Endothelial cell of umbilical vein (primary cell): Measurements from ENCODE around the gene CACNA1C. TPM values are rescaled to one million over a fixed set of nuclear protein-coding genes. Genes with fewer than 3 reads are reported as not detected.

Experiments
- BruUV-seq: library from RNA; stranded (reverse); fragments of 400-500 nt; replicated peaks from 2 replicates; lab custom pipeline; 2021; lab: Mats Ljungman, UMichigan
- CTCF ChIA-PET: fragments of 300-600, 350-600 bp; sonication (Branson Sonifier 250); formaldehyde crosslinking; loops from one replicate; lab custom pipeline; 2021; ENCODE audit warnings: antibody characterized with exemption, inconsistent platforms; lab: Charles Lee
- POLR2A ChIA-PET: fragments of 300-600, 350-600 bp; sonication (Branson Sonifier 250); formaldehyde crosslinking; loops from one replicate; lab custom pipeline; 2021; ENCODE audit warnings: antibody characterized with exemption, inconsistent platforms; lab: Charles Lee
- DNase-seq: peaks from one replicate; pipeline ENCODE4 v3.0.0-alpha.2; 2011; ENCODE audit warnings: low read depth, low spot score
- FAIRE-seq: peaks from 2 replicates; lab custom pipeline; 2011; peaks lifted over from hg19 to GRCh38; lab: Jason Lieb, UNC
- H2AFZ ChIP-seq: 2 replicates; pipeline ENCODE4 v1.6.0; 2012; ENCODE audit warnings: low read depth, low read length, control low read depth, inconsistent platforms
- H3K27ac ChIP-seq: 2 replicates; pipeline ENCODE4 v1.5.1; 2011; ENCODE audit warnings: low read depth, mild to moderate bottlenecking, control low read depth, low read length, moderate library complexity; ENCODE audit not compliant: insufficient read depth
- H3K27me3 ChIP-seq, 2 experiments: 2 replicates each; pipeline versions ENCODE4 v1.6.0 to v1.6.1; 2011; ENCODE audit warnings: low read length in 2 of 2, mixed read lengths in 1 of 2; ENCODE audit not compliant: control insufficient read depth in 2 of 2, insufficient read depth in 2 of 2
- H3K36me3 ChIP-seq, 2 experiments: 2 replicates in 1 of 2; 3 replicates in 1 of 2; pipeline ENCODE4 v1.5.1; 2011; ENCODE audit warnings: low read length in 2 of 2, mild to moderate bottlenecking in 1 of 2, moderate library complexity in 1 of 2; ENCODE audit not compliant: control insufficient read depth in 2 of 2, insufficient read depth in 2 of 2; ENCODE audit errors: extremely low read depth in 1 of 2
- H3K4me1 ChIP-seq: 3 replicates; pipeline ENCODE4 v1.5.1; 2011; ENCODE audit warnings: mild to moderate bottlenecking, low read length; ENCODE audit not compliant: control insufficient read depth, insufficient read depth; ENCODE audit errors: extremely low read depth
- H3K4me2 ChIP-seq: 2 replicates; pipeline ENCODE4 v1.6.1; 2011; ENCODE audit warnings: low read length, control low read depth, mixed read lengths; ENCODE audit not compliant: insufficient read depth
- H3K4me3 ChIP-seq, 3 experiments: fragments of 200-600 bp in 1 of 3; sonication (generic), shearing (Covaris generic) in 1 of 3; replicated peaks in 1 of 3; 2 replicates each; pipeline ENCODE4 v1.5.1; 2011 to 2016; ENCODE audit warnings: control low read depth in 3 of 3, low read length in 3 of 3, mild to moderate bottlenecking in 2 of 3, inconsistent platforms in 1 of 3, low read depth in 1 of 3, moderate library complexity in 1 of 3; ENCODE audit not compliant: insufficient read depth in 1 of 3
- H3K79me2 ChIP-seq: 2 replicates; pipeline ENCODE4 v1.6.0; 2012; ENCODE audit warnings: low read length, inconsistent platforms; ENCODE audit not compliant: control insufficient read depth, insufficient read depth
- H3K9ac ChIP-seq: replicated peaks from 2 replicates; pipeline ENCODE3; 2011; ENCODE audit warnings: low read length, control low read depth; ENCODE audit not compliant: insufficient read depth; ENCODE audit errors: extremely low read depth
- H3K9me1 ChIP-seq: replicated peaks from 3 replicates; pipeline ENCODE4 v1.6.0; 2011; ENCODE audit warnings: mild to moderate bottlenecking, low read length; ENCODE audit not compliant: control insufficient read depth, insufficient read depth; ENCODE audit errors: extremely low read depth
- H3K9me3 ChIP-seq: replicated peaks from 2 replicates; pipeline ENCODE4 v1.5.1; 2012; ENCODE audit warnings: low read length, inconsistent platforms; ENCODE audit not compliant: control insufficient read depth, insufficient read depth
- H4K20me1 ChIP-seq: replicated peaks from 2 replicates; pipeline ENCODE3; 2011; ENCODE audit warnings: mild to moderate bottlenecking, low read length; ENCODE audit not compliant: control insufficient read depth, insufficient read depth; ENCODE audit errors: extremely low read depth
- EZH2 ChIP-seq: IDR thresholded peaks from 2 replicates; pipeline ENCODE4 v1.6.1; 2012; ENCODE audit warnings: borderline replicate concordance, low read depth, mild to moderate bottlenecking, moderate library complexity, low read length, inconsistent platforms; ENCODE audit not compliant: severe bottlenecking
- FOS ChIP-seq: IDR thresholded peaks from 2 replicates; pipeline ENCODE4 v1.6.1; 2011; ENCODE audit warnings: mild to moderate bottlenecking, low read length, moderate library complexity, borderline replicate concordance; ENCODE audit not compliant: insufficient read depth
- GATA2 ChIP-seq: IDR thresholded peaks from 2 replicates; pipeline ENCODE4 v1.7.0; 2011; ENCODE audit warnings: low read depth, mild to moderate bottlenecking, moderate library complexity, mixed read lengths, low read length; ENCODE audit not compliant: insufficient read length, insufficient read depth
- JUN ChIP-seq: IDR thresholded peaks from 2 replicates; pipeline ENCODE4 v1.6.1; 2011; ENCODE audit warnings: borderline replicate concordance, low read depth; ENCODE audit not compliant: insufficient read length, insufficient read depth
- MYC ChIP-seq: IDR thresholded peaks from one replicate; pipeline ENCODE4 v1.6.1; 2011; ENCODE audit warnings: mild to moderate bottlenecking, low read depth, low read length
- POLR2A ChIP-seq: IDR thresholded peaks from 2 replicates; pipeline ENCODE4 v1.6.1; 2012; ENCODE audit warnings: low read depth, mild to moderate bottlenecking, control low read depth, low read length
- POLR2AphosphoS5 ChIP-seq: IDR thresholded peaks from 2 replicates; pipeline ENCODE4 v1.6.1; 2012; ENCODE audit warnings: low read depth, mild to moderate bottlenecking, control low read depth, low read length, moderate library complexity; ENCODE audit not compliant: insufficient read depth
- dilution Hi-C: fragments of 300-500 bp; cut with MboI; formaldehyde crosslinking; loops from one replicate; pipeline ENCODE4 v1.15.0; 2019; ENCODE audit warnings: low sequenced_read_pairs; ENCODE audit not compliant: extremely low pct_ligation_motif_present
- intact Hi-C: fragments of 100-400 bp; cut with micrococcal nuclease; formaldehyde crosslinking; loops from one replicate; pipeline ENCODE4 v1.10.0; 2022
- polyA plus RNA-seq, 4 experiments: library from polyadenylated mRNA; depleted of rRNA in 3 of 4; stranded (reverse) in 3 of 4; unstranded in 1 of 4; fragments of >200 nt; gene quantifications; 2 replicates each; pipeline versions ENCODE4 v1.2.1 to v1.2.3, GENCODE V29; 2011 to 2012; ENCODE audit warnings: missing spikeins in 1 of 4
- total RNA-seq: library from RNA; stranded (reverse); gene quantifications from 2 replicates; pipeline ENCODE4 v1.2.3, GENCODE V29; 2021
- TF ChIP-seq, protein P1 (sequence below), 2 donors: IDR thresholded peaks; 1 replicate in 1 of 2; 2 replicates in 1 of 2; pipeline ENCODE4 v1.5.1; 2011; ENCODE audit warnings: low read length in 2 of 2, mild to moderate bottlenecking in 2 of 2, moderate library complexity in 2 of 2, control low read depth in 1 of 2, inconsistent platforms in 1 of 2, low read depth in 1 of 2; ENCODE audit not compliant: insufficient read depth in 1 of 2; ENCODE audit errors: extremely low read depth in 1 of 2
- TF ChIP-seq, protein P2 (sequence below): IDR thresholded peaks from 2 replicates; pipeline ENCODE4 v1.6.1; 2011; ENCODE audit not compliant: insufficient read depth, insufficient read length

The CACNA1C gene
- total and polyA plus RNA-seq, 2 donors (not counting 3 experiments of a cell fraction or from before 2014, with no cell fraction given) = not detected

DNA sequence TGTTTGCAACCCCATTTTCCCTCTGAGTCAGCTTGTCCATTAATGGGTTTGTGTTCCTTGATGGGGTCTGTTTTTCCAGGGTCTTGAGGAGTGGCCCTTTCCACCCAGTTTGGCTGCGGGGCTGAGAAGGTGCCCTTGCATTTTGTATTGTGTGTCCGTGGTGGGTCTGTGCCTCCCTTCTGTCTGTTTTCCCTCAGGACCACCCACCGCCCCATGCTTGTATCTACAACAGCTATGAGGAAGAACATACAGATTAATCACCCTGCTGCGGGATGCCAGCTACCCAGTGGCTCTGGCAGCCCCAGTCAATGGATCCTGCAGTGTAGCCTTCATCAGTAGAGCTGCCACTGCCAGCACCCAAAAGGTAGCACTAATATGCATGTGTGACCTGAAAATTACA, 235.7 kb downstream of the CACNA1C start:
- Histone ChIP-seq H2AFZ (no peak overlapping the region), H3K4me2 (no peak overlapping the region)

DNA sequence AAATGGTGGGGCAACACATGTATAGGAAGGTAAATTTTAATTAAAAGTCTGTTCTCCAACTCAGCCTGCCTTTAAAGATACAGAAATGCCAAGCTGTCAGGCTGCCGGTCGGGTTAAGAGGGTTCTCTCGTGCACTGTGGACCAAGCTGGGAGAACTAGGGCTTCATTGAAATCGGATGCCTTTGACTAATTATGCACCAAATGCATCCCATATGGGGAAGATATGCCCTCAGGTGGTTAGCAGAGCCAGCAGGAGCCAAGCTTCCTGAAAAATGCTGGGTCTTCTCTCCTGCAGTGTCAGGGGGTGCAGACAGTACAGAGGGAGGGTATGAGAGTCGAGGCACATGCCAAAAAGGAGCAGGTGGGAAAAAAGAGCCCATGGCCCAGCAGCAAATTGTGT, 236.1 kb downstream of the CACNA1C start:
- dilution Hi-C loops (no loop called here), intact Hi-C loops (loop anchor here (10.0 kb wide), 1 partner anchor 234 kb away; the partner anchor contains the start of gene CACNA1C)
- H3K4me1 ChIP-seq = no peaks in the 10 kb centered on the region
- no peak overlapping the region for H3K4me2 ChIP-seq
- no peaks in the 10 kb centered on the region for H3K36me3 ChIP-seq
- no peaks in the 10 kb centered on the region for H4K20me1 ChIP-seq
- H3K9me3 ChIP-seq = no peaks in the 10 kb centered on the region
- POLR2A ChIA-PET = no interaction called here
- no peaks in the 10 kb centered on the region for H3K9me1 ChIP-seq
- no peak overlapping the region for H3K9ac ChIP-seq
- H3K27ac ChIP-seq = no peak overlapping the region
- no peaks in the 10 kb centered on the region for H3K79me2 ChIP-seq
- H3K27me3 ChIP-seq = peaks cover 0 to 1% of the 10 kb centered on the region in 2 experiments
- H2AFZ ChIP-seq = no peak overlapping the region
- no peak for DNase-seq
- no peak for TF ChIP-seq FOS
- TF ChIP-seq MYC = no peak
- TF ChIP-seq JUN = no peak
- TF ChIP-seq, protein P1, sequence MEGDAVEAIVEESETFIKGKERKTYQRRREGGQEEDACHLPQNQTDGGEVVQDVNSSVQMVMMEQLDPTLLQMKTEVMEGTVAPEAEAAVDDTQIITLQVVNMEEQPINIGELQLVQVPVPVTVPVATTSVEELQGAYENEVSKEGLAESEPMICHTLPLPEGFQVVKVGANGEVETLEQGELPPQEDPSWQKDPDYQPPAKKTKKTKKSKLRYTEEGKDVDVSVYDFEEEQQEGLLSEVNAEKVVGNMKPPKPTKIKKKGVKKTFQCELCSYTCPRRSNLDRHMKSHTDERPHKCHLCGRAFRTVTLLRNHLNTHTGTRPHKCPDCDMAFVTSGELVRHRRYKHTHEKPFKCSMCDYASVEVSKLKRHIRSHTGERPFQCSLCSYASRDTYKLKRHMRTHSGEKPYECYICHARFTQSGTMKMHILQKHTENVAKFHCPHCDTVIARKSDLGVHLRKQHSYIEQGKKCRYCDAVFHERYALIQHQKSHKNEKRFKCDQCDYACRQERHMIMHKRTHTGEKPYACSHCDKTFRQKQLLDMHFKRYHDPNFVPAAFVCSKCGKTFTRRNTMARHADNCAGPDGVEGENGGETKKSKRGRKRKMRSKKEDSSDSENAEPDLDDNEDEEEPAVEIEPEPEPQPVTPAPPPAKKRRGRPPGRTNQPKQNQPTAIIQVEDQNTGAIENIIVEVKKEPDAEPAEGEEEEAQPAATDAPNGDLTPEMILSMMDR (IDR thresholded peaks at IDR 0.05; ENCODE audit: extremely low read depth in 1 of 2, insufficient read depth in 1 of 2, low read depth in 1 of 2, low read length in 2 of 2) = no peak
- TF ChIP-seq, protein P2, sequence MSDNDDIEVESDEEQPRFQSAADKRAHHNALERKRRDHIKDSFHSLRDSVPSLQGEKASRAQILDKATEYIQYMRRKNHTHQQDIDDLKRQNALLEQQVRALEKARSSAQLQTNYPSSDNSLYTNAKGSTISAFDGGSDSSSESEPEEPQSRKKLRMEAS = no peak
- TF ChIP-seq EZH2 = no peak
- TF ChIP-seq POLR2A = no peak
- TF ChIP-seq POLR2AphosphoS5 = no peak
- no peak for TF ChIP-seq GATA2
- no peak overlapping the region for H3K4me3 ChIP-seq
- BruUV-seq = no TSS peak
- FAIRE-seq = no peak
- CTCF ChIA-PET = no interaction called here

More for the DNA sequence above, 235.7 kb downstream of the CACNA1C start:
- no TSS peak for BruUV-seq
- no peaks in the 10 kb centered on the region for H4K20me1 ChIP-seq
- FAIRE-seq = no peak
- H3K4me1 ChIP-seq = no peaks in the 10 kb centered on the region
- TF ChIP-seq EZH2 (no peak), MYC (no peak), GATA2 (no peak), POLR2A (no peak)
- H3K27me3 ChIP-seq = peaks cover 0 to 3% of the 10 kb centered on the region in 2 experiments
- H3K9me1 ChIP-seq = no peaks in the 10 kb centered on the region
- DNase-seq = no peak
- no peaks in the 10 kb centered on the region for H3K9me3 ChIP-seq
- intact Hi-C loops = loop anchor here (10.0 kb wide), 1 partner anchor 234 kb away; the partner anchor contains the start of gene CACNA1C
- H3K9ac ChIP-seq = no peak overlapping the region
- dilution Hi-C loops = no loop called here
- H3K36me3 ChIP-seq = no peaks in the 10 kb centered on the region
- CTCF ChIA-PET = interaction anchor here (1.0 kb wide), 1 partner anchor 10 kb away, joined by 3 read pairs; no protein-coding TSS in a partner anchor
- no peaks in the 10 kb centered on the region for H3K79me2 ChIP-seq
- H3K4me3 ChIP-seq = no peak overlapping the region
- H3K27ac ChIP-seq = no peak overlapping the region
- POLR2A ChIA-PET = no interaction called here
